CD1c-positive myeloid dendritic cell (primary cell): Measurements from ENCODE around the gene TUBA4B.

Experiments used
- DNase-seq: peaks from one replicate; pipeline ENCODE4 v3.0.0-alpha.2; 2016; ENCODE audit errors: extremely low spot score

Gene TUBA4B

GRCh38 chr2:219252900-219253752, at the start of gene TUBA4B:
Gene TUBA4B (plus strand): TSS chr2:219253243. CDS start chr2:219253408, 165 bp downstream.
- peak; percentile 67 for DNase-seq

GRCh38 chr2:219204425-219205164, 48.4 kb upstream of the TUBA4B start:
- no peak for DNase-seq

GRCh38 chr2:219205165-219205538, 47.9 kb upstream of the TUBA4B start:
- DNase-seq = no peak

- no peak for DNase-seq
Measured at GRCh38 chr2:219205981-219206327, 47.1 kb upstream of the TUBA4B start.

GRCh38 chr2:219206328-219207133, 46.5 kb upstream of the TUBA4B start, which contains the start of gene ZFAND2B:
Gene ZFAND2B (plus strand): TSS chr2:219206782. CDS start chr2:219206988, 206 bp downstream.
- peak; percentile 98 for DNase-seq

GRCh38 chr2:219207134-219207883, 45.7 kb upstream of the TUBA4B start:
- no peak for DNase-seq

GRCh38 chr2:219207884-219208740, 44.9 kb upstream of the TUBA4B start:
- no peak for DNase-seq

- DNase-seq = no peak
Measured at GRCh38 chr2:219209236-219210195, 43.5 kb upstream of the TUBA4B start.

GRCh38 chr2:219210196-219210885, 42.7 kb upstream of the TUBA4B start:
- no peak for DNase-seq

GRCh38 chr2:219210886-219211362, 42.1 kb upstream of the TUBA4B start:
- no peak for DNase-seq

GRCh38 chr2:219213026-219213415, 40.0 kb upstream of the TUBA4B start:
- no peak for DNase-seq

- no peak for DNase-seq
Measured at GRCh38 chr2:219213486-219214071, 39.5 kb upstream of the TUBA4B start.

GRCh38 chr2:219214141-219214540, 38.9 kb upstream of the TUBA4B start:
- no peak for DNase-seq

GRCh38 chr2:219214786-219215185, 38.3 kb upstream of the TUBA4B start:
- no peak for DNase-seq

- DNase-seq = no peak
Measured at GRCh38 chr2:219215871-219216534, 37.0 kb upstream of the TUBA4B start.

GRCh38 chr2:219216535-219216915, 36.5 kb upstream of the TUBA4B start:
- DNase-seq = no peak

GRCh38 chr2:219218217-219218731, 34.8 kb upstream of the TUBA4B start:
- peak; percentile 56 for DNase-seq
